ENCODE results near the gene GAGE12H.
"Not testable (repeated sequence)": the region's sequence is repeated elsewhere in the genome, so short reads cannot be mapped to it uniquely, and the experiment has no call there.

Gene GAGE12H, protein sequence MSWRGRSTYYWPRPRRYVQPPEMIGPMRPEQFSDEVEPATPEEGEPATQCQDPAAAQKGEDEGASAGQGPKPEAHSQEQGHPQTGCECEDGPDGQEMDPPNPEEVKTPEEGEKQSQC

DNA sequence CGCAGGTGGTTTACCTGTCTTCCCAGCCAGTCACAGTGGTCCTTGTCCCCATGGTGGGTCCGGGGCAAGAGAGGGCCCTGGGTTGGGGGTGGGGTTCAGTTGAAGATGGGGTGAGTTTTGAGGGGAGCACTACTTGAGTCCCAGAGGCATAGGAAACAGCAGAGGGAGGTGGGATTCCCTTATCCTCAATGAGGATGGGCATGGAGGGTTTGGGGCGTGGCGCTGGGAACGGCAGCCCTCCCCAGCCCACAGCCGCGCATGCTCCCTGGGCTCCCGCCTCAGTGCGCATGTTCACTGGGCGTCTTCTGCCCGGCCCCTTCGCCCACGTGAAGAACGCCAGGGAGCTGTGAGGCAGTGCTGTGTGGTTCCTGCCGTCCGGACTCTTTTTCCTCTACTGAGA, at the start of gene GAGE12H:
GAGE12H (plus strand) TSS at position 301 of the 400 bp plus-strand sequence. CDS start 1,155 bp downstream, outside the sequence.
- DNase-seq, result not testable (repeated sequence)

DNA sequence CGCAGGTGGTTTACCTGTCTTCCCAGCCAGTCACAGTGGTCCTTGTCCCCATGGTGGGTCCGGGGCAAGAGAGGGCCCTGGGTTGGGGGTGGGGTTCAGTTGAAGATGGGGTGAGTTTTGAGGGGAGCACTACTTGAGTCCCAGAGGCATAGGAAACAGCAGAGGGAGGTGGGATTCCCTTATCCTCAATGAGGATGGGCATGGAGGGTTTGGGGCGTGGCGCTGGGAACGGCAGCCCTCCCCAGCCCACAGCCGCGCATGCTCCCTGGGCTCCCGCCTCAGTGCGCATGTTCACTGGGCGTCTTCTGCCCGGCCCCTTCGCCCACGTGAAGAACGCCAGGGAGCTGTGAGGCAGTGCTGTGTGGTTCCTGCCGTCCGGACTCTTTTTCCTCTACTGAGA, 47.9 kb upstream of the GAGE12H start, which contains the start of gene GAGE12C:
GAGE12C (plus strand) TSS at position 301 of the 400 bp plus-strand sequence. CDS start 1,155 bp downstream, outside the sequence.
- DNase-seq, result not testable (repeated sequence)

DNA sequence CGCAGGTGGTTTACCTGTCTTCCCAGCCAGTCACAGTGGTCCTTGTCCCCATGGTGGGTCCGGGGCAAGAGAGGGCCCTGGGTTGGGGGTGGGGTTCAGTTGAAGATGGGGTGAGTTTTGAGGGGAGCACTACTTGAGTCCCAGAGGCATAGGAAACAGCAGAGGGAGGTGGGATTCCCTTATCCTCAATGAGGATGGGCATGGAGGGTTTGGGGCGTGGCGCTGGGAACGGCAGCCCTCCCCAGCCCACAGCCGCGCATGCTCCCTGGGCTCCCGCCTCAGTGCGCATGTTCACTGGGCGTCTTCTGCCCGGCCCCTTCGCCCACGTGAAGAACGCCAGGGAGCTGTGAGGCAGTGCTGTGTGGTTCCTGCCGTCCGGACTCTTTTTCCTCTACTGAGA, 38.3 kb upstream of the GAGE12H start, which contains the start of gene GAGE12D:
GAGE12D (plus strand) TSS at position 301 of the 400 bp plus-strand sequence. CDS start 1,155 bp downstream, outside the sequence.
- DNase-seq, result not testable (repeated sequence)

DNA sequence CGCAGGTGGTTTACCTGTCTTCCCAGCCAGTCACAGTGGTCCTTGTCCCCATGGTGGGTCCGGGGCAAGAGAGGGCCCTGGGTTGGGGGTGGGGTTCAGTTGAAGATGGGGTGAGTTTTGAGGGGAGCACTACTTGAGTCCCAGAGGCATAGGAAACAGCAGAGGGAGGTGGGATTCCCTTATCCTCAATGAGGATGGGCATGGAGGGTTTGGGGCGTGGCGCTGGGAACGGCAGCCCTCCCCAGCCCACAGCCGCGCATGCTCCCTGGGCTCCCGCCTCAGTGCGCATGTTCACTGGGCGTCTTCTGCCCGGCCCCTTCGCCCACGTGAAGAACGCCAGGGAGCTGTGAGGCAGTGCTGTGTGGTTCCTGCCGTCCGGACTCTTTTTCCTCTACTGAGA, 28.8 kb upstream of the GAGE12H start, which contains the start of gene GAGE12E:
GAGE12E (plus strand) TSS at position 301 of the 400 bp plus-strand sequence. CDS start 1,155 bp downstream, outside the sequence.
- not testable (repeated sequence) for DNase-seq

DNA sequence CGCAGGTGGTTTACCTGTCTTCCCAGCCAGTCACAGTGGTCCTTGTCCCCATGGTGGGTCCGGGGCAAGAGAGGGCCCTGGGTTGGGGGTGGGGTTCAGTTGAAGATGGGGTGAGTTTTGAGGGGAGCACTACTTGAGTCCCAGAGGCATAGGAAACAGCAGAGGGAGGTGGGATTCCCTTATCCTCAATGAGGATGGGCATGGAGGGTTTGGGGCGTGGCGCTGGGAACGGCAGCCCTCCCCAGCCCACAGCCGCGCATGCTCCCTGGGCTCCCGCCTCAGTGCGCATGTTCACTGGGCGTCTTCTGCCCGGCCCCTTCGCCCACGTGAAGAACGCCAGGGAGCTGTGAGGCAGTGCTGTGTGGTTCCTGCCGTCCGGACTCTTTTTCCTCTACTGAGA, 19.2 kb upstream of the GAGE12H start, which contains the start of gene GAGE12F:
GAGE12F (plus strand) TSS at position 301 of the 400 bp plus-strand sequence. CDS start 1,155 bp downstream, outside the sequence.
- DNase-seq, result not testable (repeated sequence)

DNA sequence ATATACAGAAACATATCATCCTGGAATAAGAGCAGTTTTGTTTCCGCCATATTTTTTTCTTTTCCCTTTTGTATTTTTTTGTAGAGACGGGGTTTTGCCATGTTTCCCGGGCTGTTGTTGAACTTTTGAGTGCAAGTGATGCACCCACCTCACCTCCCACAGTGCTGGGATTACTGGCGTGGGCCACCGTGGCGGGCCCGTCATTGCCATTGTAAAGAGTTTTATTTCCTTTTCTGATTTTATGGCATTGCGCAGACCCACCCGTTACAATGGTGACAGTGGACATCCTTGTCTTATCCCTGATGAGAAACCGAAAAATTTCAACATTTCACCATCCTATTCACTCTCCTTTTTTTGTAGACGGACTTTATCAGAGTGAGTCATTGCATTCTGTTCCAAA, 11.0 kb upstream of the GAGE12H start:
- DNase-seq, result not testable (repeated sequence)

DNA sequence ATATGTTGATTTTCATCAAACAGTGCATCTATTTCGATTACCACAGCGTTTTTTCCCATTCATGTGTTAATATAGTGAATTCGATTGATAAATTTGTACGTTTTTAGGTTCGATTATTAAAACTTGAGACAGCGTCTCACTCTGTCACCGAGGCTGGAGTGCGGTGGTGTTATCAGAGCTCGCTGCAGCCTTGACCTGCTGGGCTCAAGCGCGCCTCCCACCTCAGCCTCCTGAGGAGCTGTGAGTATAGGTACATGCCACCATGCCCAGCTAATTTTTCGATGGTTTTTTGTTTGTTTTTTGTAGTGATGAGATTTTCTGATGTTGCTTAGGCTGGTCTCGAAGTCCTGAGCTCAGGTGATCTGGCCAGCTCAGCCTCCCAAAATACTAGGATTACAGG, 10.6 kb upstream of the GAGE12H start:
- DNase-seq, result not testable (repeated sequence)

DNA sequence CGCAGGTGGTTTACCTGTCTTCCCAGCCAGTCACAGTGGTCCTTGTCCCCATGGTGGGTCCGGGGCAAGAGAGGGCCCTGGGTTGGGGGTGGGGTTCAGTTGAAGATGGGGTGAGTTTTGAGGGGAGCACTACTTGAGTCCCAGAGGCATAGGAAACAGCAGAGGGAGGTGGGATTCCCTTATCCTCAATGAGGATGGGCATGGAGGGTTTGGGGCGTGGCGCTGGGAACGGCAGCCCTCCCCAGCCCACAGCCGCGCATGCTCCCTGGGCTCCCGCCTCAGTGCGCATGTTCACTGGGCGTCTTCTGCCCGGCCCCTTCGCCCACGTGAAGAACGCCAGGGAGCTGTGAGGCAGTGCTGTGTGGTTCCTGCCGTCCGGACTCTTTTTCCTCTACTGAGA, 9.6 kb upstream of the GAGE12H start, which contains the start of gene GAGE12G:
GAGE12G (plus strand) TSS at position 301 of the 400 bp plus-strand sequence. CDS start 1,155 bp downstream, outside the sequence.
- DNase-seq, result not testable (repeated sequence)

DNA sequence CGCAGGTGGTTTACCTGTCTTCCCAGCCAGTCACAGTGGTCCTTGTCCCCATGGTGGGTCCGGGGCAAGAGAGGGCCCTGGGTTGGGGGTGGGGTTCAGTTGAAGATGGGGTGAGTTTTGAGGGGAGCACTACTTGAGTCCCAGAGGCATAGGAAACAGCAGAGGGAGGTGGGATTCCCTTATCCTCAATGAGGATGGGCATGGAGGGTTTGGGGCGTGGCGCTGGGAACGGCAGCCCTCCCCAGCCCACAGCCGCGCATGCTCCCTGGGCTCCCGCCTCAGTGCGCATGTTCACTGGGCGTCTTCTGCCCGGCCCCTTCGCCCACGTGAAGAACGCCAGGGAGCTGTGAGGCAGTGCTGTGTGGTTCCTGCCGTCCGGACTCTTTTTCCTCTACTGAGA, 9.4 kb downstream of the GAGE12H start, which contains the start of gene GAGE2A:
GAGE2A (plus strand) TSS at position 301 of the 400 bp plus-strand sequence. CDS start 1,155 bp downstream, outside the sequence.
- not testable (repeated sequence) for DNase-seq

DNA sequence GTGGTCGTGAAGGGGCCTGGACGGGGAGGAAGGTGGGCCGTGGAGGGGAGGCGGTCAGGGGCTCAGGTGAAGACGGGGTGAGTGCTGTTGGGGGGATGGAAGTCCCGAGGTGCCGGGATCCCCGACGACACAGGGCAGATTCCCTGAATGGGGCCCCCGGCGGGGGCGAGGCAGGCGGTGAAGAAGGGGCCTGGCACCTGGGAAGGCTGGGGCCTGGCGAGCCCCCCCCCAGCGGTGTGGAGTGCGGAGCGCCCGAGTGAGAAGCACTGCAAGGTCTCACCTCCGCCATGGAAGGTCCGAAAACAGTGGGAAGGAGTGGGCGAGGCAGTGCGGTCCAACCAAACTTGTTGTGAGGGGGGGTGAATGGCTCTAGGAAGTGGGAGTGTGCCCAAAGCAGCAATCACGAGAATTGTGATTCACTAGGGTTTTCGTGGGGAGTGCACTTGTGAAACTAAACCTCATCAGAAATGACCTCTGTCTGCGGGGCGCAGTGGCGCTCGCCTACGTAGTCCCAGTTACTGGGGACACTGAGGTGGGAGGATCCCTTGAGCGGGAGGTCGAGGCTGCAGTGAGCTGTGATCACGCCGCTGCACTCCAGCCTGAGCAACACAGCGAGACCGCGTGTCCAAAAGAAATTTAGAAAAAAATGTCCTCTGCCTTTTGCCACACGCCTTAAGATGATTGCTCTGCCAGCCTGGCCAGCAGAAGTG, 10.2 kb downstream of the GAGE12H start:
- not testable (repeated sequence) for DNase-seq

DNA sequence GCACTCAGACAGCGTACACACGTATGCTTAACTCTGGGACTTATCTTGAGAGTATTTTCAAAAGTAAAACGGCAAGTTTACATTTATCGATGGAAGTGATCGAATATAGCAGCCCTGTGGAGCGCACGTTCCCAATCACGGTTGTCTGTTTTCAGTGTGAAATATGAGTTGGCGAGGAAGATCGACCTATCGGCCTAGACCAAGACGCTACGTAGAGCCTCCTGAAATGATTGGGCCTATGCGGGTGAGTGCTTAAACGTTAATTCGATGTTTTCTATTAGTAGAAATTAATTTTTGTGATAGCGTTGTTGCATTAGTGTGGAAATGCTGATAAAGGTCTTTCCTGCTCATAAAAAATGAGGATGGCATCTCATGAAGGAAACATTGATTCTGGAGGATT, 10.7 kb downstream of the GAGE12H start:
- not testable (repeated sequence) for DNase-seq

DNA sequence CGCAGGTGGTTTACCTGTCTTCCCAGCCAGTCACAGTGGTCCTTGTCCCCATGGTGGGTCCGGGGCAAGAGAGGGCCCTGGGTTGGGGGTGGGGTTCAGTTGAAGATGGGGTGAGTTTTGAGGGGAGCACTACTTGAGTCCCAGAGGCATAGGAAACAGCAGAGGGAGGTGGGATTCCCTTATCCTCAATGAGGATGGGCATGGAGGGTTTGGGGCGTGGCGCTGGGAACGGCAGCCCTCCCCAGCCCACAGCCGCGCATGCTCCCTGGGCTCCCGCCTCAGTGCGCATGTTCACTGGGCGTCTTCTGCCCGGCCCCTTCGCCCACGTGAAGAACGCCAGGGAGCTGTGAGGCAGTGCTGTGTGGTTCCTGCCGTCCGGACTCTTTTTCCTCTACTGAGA, 19.0 kb downstream of the GAGE12H start, which contains the start of gene GAGE1:
GAGE1 (plus strand) TSS at position 301 of the 400 bp plus-strand sequence. CDS start 1,155 bp downstream, outside the sequence.
- DNase-seq, result not testable (repeated sequence)

DNA sequence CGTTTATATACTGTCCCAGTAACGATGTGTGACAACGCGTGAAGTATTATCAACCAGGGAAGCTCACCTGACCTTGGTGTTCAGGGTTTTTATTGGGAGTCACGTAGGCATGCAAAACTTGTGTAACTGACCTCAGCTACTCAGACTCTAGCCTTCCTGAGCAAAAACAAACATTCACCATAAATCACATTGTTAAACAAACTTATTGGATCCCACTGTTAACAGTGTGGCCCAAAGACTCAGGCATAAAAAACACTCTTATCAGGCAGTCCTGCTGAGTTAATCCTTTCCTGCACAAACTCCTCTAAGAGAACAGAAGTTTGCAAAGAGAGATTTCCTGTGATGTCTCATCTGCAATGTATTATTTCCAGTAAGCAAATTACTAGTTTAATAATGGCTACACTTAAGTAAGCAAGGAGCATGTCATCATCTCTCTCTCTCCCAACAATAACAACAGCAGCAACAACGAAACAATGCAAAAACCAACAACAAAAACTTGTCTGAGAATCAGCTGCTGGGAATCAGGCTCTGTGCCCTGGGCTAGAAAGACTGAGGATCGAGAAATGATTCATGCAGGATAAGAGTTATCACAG, 31.1 kb downstream of the GAGE12H start:
- no peak for DNase-seq

DNA sequence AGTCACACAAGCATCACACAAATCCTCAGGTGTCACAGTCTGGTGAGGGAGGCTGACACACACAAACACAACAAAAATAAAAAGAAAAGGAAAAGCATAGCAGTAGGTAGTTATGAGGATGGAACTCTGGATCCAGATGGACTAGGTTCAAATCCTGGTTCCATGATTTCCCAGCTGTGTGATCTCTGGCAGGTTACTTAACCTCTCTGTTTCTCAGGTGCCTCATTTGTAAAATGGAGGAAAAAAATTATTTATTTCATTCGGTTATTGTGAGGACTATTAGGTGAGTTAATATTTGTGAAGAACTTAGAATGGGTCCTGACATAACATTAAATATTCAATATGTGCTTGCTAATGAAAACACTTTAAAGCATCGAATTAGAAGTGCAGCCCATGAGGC, 38.8 kb downstream of the GAGE12H start:
- DNase-seq, result no peak

DNA sequence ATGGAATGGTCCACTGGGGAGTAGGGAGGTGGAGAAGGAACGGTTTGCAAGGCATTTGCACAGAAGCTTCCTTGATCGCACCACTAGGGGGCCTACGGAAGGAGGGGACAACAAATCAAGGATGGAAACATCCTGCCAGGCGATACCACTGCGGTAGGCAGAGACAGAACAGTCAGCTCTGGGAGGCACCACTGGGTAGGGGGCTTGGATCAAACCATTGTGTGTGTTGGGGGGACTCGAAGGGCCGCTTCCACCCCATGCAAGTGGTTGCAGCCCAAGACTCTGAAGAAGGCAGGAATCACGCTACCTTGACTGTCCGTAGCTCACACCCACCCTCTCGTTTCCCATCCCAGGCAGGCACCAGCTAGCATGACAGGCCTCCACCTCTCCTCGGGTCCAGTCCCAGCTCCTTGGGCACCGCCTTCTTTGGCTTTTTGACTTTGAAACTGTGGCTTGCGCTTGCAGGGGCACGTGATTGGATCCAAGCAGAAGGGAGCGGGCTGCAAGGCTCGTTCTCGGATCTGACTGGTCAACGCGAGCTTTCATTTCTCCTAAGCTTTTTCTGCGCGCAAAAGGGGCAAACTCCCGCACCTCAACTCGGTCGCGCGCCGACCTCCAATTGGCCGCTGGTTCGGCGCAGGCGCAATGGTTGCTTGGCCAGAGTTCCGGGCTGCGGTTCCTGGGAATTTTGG, 47.5 kb downstream of the GAGE12H start:
- peak; percentile 3 to 23 for DNase-seq
